ENCODE data around the gene EVA1C. TPM values are rescaled to one million over a fixed set of nuclear protein-coding genes. Genes with fewer than 3 reads are reported as not detected.

The EVA1C gene
- total RNA-seq (2011; cell fraction: chromatin; rRNA removed; ENCODE audit: low replicate concordance) = not detected in 2 replicates
- total RNA-seq (2011; cell fraction: nucleolus; rRNA removed) = not detected in 2 replicates
- total RNA-seq (2011; cell fraction: nucleoplasm; rRNA removed) = not detected in 2 replicates
- total RNA-seq (2014; rRNA removed) (not detected in 2 replicates), total RNA-seq (2014; rRNA removed; fragmentation: Illumina TruSeq; extraction: Trizol) (not detected in 2 replicates), total RNA-seq (2015; rRNA removed; fragmentation: Illumina TruSeq; extraction: Trizol) (not detected in 2 replicates), total RNA-seq (2021) (0.22 TPM in 1 of 2 replicates, not detected in the other), polyA plus RNA-seq (2011; rRNA removed) (not detected in 2 replicates), polyA plus RNA-seq (2014; fragmentation: Illumina TruSeq; extraction: Trizol) (not detected in 2 replicates), polyA plus RNA-seq (2014; fragmentation: Nextera tagmentation; extraction: Ambion mirVana) (not detected), polyA plus RNA-seq (2014; rRNA removed) (not detected in 2 replicates), polyA minus RNA-seq (2011; rRNA and poly(A)+ RNA removed) (not detected in 2 replicates), Bru-seq, nascent RNA (percentile 16 among the genes with signal in this experiment), BruChase-seq, experiment 1, labeled RNA remaining after a 2-hour chase (percentile 15 among the genes with signal in this experiment), BruChase-seq, experiment 2, labeled RNA remaining after a 6-hour chase (percentile 12 among the genes with signal in this experiment)
- not detected in 2 replicates for polyA plus RNA-seq (2011; cell fraction: cytosol; rRNA removed)
- not detected in 2 replicates for polyA plus RNA-seq (2011; cell fraction: nucleus; rRNA removed)
- not detected in 2 replicates for polyA plus RNA-seq (2012)
- 1.6 and 2.0 TPM in 2 replicates for polyA minus RNA-seq (2011; cell fraction: cytosol; rRNA and poly(A)+ RNA removed)
- not detected in 2 replicates for polyA minus RNA-seq (2011; cell fraction: nucleus; rRNA and poly(A)+ RNA removed)
- long read RNA-seq, experiment 1 = 0 reads
- long read RNA-seq, experiment 2 = 0 reads
- long read RNA-seq, experiment 3 = 0 reads

GRCh38 chr21:32412162-32413014, at the start of gene EVA1C:
Gene EVA1C, plus strand, starts transcription at chr21:32412706. Its CDS starts 148 bp downstream, at chr21:32412854.
- Histone ChIP-seq H4K20me1 (replicated peaks; ENCODE audit: control insufficient read depth, insufficient read depth, low read length) (no peaks in the 10 kb centered on the region), H2AFZ (ENCODE audit: low read depth, low read length) (peak within 1 kb of the TSS; percentile 80; the same call in 1 of the 2 replicates), H3K27ac (ENCODE audit: extremely low read depth, low read depth, low read length) (no peak within 1 kb of the TSS), H3K27me3 (ENCODE audit: control insufficient read depth in 2 of 2, insufficient read depth in 2 of 2, low read length in 2 of 2) (peaks cover 34 to 64% of the 10 kb centered on the region in 2 experiments; a peak in 4 of 5 replicates), H3K4me3 (peak within 1 kb of the TSS; percentile 8; the same call in 1 of the 2 replicates), H3K9ac (ENCODE audit: insufficient read depth in 1 of 2, low read depth in 2 of 2, low read length in 2 of 2) (peak within 1 kb of the TSS; percentile 17 to 68), H3K4me2 (ENCODE audit: insufficient read depth, low read length) (peak within 1 kb of the TSS; percentile 44), H3K9me3 (replicated peaks; ENCODE audit: control insufficient read depth, insufficient read depth, low read depth, low read length) (no peaks in the 10 kb centered on the region), H3K36me3 (ENCODE audit: control insufficient read depth, insufficient read depth, low read length) (no peaks in the 10 kb centered on the region), H3K4me1 (replicated peaks in 1 of 2; ENCODE audit: control insufficient read depth in 2 of 2, insufficient read depth in 2 of 2, low read length in 2 of 2) (peaks cover 2 to 22% of the 10 kb centered on the region in 2 experiments; a peak in 4 of 5 replicates), H3K9me1 (ENCODE audit: control insufficient read depth, insufficient read depth, low read length) (no peaks in the 10 kb centered on the region), H3K79me2 (ENCODE audit: control insufficient read depth, insufficient read depth, low read length) (no peaks in the 10 kb centered on the region)
- WGBS (ENCODE audit: insufficient coverage, low coverage, missing lambda C conversion rate) = 45% methylated on average over 24 of the region's 104 CpGs
- CTCF ChIA-PET (ENCODE audit: low intra/inter-chr PET ratio) = no interaction called here
- POLR2A ChIA-PET = interaction anchor here (0.7 kb wide), 1 partner anchor 1194 kb away, joined by 4 read pairs; no protein-coding TSS in a partner anchor
- no peak for ATAC-seq
- no peak for FAIRE-seq
- intact Hi-C loops (cut with micrococcal nuclease) (no loop called here), in situ Hi-C loops (cut with MboI) (no loop called here)
- BruUV-seq (replicated peaks) = no TSS peak
- DNase-seq (ENCODE audit: extremely low read depth in 1 of 4, low spot score in 3 of 4) = peak in 2 of 4 experiments; percentile 30 to 39
- TF ChIP-seq ZNF655 (CRISPR knock-in tag; IDR thresholded peaks at IDR 0.05) (no peak), PTBP1 (IDR thresholded peaks at IDR 0.05; ENCODE audit: low read depth, low read length) (no peak), PCBP1 (IDR thresholded peaks at IDR 0.05; ENCODE audit: low read depth, low read length, poor library complexity, severe bottlenecking) (peak; percentile 10), MXI1 (IDR thresholded peaks at IDR 0.05; ENCODE audit: low read depth, low read length) (no peak), ZNF561 (CRISPR knock-in tag; conservative IDR thresholded peaks at IDR 0.05) (no peak), ZFP91 (CRISPR knock-in tag; IDR thresholded peaks at IDR 0.05) (no peak), RBM25 (IDR thresholded peaks at IDR 0.05; ENCODE audit: low read depth, low read length, severe bottlenecking) (peak; percentile 15), EGR1 (conservative IDR thresholded peaks at IDR 0.05) (no peak), ELF4 (CRISPR knock-in tag; IDR thresholded peaks at IDR 0.05) (no peak), ZBTB34 (CRISPR knock-in tag; IDR thresholded peaks at IDR 0.05) (no peak)
